Putamen (tissue), 1 donor: ENCODE data around the gene ATP5PO.
A peak's percentile ranks its signal among the peaks of the same experiment; 100 is the strongest.
"Not testable (repeated sequence)": the region's sequence is repeated elsewhere in the genome, so short reads cannot be mapped to it uniquely, and the experiment has no call there.

Experiments used
- DNase-seq: peaks from one replicate; pipeline ENCODE4 v3.0.0-alpha.2; 2016; ENCODE audit warnings: low spot score

The ATP5PO gene

DNA sequence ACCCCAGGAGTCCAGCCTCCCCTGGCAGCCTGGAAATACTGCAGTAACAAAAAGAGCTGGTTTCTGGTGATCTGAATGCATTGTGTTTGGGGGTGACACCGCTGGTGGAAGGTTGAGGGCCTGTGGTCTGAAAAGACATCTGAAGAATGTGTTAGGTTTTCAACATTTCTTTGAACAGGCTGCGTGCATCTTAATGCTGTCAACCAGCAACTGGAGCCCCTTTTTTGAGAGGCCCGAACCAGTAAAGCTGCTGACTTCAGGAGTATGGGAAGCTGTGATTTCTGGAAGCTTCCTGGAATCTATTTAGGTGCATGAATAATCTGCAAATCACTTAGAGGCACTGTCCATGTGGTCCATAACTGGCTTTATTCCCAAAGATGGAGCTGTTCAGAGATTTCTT lies 17.0 kb downstream of the ATP5PO start:
- no peak for DNase-seq

DNA sequence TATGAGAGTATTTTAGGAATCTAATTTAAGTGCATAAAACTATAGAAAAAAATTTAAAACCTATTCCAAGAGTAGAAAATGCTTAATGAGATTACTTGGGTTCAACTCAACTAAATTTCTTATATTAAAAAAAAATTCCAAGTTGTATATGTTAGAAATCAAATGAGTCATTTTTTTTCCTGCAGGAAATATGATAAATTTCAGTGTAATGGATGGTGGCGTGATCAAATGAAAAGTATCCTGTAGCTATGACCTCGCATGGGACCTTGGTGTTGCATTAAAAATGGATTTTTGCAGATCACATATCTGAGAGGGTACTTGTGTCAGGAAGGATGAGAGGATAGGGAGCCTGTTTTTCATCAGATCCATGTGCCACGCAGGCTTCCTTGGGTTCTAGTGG lies 17.9 kb downstream of the ATP5PO start:
- DNase-seq, result no peak

DNA sequence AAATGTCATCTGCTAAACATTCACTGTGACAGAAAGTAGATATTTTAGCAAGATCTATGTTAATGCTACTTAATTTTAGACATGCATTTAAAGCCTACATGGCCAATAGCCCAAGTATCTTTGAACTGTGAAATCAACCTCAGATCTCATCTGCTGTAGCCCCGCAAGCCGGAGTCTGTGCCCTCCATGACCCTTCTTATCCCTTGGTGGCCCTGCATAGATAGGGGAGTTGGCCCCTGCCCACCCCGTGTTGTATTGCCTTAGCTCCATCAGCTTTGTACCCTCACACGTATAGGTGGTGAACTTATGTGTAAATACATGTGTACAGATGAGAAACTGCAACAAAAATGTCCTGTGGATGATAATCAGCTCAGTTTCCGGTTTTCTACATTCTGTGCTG lies 18.5 kb downstream of the ATP5PO start:
- DNase-seq, result no peak

DNA sequence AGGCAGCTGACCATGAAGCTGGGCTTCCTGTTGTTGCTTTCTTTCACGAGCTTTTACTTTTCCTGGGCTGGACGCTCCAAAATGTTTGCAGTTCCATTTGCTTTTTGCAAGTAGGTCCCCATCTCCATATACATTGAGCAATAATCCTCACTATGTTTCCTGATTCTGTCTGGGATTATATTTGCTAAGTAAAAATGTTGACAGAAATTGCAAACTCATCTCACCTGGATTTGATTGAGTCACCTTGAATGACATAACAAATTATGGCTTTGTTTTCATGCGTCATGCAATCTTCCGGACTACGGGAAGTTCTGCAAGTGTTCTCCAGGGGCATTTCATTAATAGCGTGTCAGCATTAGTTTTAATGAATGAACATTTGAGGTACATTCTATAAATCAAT lies 18.9 kb downstream of the ATP5PO start:
- DNase-seq, result no peak

DNA sequence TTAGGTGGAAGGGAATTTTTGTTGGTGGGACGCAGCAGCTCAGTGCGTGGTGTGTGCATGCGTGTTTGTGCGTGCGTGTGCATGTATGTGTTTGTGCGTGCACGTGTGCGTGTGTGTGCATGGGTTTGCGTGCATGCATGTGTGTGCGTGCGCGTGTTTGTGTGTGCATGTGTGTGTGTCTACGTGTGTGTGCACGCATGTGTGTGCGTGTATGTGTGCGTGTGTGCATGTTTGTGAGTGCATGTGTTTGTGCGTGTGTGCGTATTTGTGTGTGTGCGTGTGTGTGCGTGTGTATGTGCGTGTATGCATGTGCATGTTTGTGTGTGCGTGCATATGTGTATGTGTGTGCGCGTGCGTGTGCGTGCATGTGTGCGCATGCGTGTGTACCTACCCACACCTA lies 20.2 kb downstream of the ATP5PO start:
- no peak for DNase-seq

DNA sequence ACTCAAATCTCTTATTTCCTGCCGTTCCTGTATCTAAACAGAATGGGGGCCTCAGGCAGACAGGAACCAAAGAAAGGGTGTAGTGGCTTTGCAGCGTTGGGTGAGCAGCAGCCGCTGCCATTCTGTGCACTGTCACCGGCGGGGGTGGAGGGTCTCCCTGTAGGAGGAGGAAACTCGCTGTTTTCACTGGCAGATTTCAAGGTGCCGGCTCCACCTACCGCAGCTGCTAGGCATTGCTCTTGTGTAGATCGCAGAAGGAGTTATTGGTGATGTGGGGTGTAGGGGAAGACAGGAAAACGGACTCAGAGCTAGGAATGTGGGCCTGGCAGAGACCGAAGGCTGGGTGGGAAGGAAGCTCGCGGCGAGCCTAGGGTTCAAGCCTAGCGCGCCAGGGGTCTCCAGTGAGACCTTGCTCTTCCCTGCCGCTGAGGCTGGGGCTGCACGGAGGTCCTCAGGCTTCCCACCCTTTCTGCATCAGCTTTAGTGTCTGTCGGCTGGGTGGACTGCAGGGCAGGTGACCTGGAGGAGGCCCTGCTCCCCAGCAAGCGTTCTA lies 20.8 kb downstream of the ATP5PO start:
- DNase-seq, result peak; percentile 77

DNA sequence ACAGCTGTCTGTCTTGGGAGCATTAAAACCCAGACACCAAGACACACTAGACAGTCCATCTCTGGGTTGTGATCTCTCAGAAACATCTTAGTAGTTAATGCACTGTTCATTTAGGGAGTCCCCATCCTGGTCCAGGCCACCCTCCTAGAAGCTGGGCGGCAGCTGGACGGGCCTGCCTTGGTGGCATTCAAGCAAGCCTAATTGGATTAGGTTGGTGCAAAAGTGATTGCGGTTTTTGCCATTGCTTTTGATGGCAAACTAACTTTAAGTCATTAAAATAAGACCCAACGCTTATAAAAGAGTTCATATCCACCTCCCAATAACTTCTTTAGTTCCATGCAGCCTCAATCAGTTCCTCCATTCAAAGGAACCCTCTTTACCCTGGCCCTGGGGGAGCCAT lies 21.7 kb downstream of the ATP5PO start:
- DNase-seq, result no peak

DNA sequence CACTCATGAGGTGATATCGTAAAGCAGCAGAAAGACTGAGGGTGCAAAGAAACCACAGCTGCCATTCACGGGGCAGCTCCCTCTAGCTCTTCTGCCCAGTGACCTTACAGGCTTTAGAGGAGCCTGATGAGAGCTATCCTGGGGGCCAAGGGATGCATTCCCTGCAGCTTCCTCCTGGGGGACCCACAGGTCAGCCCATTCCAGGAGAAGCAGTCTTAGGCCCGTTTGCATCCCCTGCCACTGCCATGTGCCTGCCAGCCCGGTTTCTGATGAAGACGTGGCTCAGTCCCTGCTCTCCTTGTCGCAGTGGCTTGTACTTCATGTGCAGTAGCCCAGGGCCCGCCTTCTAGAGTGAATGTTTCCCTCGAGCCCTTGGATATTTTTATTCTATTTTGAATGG lies 22.8 kb downstream of the ATP5PO start:
- DNase-seq, result no peak

DNA sequence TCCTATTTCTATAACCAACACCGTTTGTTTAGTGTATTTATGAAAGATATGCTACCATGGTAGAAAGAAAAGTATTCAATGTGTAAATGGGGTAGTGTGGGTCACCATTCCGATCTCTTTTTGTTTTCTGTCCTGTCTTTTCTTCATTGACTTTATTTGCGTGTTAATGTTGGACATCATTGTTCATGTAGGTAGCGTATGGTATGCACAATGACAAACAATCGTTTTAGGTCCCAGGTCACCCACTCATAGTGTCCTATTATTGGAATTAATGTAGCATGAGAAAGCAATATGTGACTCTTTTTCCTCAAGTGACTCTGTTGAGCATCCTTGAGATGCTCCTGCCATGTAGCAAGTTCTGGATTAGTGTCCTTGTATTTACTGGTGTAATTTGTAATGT lies 25.4 kb downstream of the ATP5PO start:
- no peak for DNase-seq

DNA sequence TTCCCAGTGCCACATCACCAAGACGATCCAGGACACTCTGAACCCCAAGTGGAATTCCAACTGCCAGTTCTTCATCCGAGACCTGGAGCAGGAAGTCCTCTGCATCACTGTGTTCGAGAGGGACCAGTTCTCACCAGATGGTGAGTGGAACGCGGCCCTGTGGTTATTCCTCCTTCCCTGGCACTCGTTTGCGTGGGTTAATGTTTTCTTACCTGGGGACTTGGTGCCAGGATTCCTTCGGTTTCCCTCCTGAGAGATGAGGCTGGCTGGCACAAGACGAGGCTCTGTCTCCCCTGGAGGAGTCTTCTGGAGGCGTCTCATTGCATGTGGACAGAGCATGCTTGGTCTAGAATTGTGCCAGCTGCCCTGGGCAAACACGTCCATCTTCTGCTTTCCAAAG lies 29.3 kb downstream of the ATP5PO start:
- no peak for DNase-seq

DNA sequence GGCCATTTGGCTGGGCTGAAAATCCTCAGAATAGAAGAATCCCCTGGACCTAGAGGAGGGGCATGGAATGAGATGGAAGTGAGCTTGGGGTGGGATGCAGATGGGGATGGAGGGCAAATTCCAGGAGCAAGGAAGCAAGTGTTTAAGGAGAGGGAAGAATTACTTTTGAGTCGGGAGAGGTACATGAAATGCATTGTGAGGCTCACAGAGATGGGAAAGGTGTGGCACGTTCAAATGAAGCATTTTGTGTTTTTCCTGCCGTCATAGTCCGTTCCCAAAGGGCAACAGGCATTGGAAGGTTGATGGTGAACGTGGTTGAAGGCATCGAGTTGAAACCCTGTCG lies 30.5 kb downstream of the ATP5PO start:
- DNase-seq, result no peak

DNA sequence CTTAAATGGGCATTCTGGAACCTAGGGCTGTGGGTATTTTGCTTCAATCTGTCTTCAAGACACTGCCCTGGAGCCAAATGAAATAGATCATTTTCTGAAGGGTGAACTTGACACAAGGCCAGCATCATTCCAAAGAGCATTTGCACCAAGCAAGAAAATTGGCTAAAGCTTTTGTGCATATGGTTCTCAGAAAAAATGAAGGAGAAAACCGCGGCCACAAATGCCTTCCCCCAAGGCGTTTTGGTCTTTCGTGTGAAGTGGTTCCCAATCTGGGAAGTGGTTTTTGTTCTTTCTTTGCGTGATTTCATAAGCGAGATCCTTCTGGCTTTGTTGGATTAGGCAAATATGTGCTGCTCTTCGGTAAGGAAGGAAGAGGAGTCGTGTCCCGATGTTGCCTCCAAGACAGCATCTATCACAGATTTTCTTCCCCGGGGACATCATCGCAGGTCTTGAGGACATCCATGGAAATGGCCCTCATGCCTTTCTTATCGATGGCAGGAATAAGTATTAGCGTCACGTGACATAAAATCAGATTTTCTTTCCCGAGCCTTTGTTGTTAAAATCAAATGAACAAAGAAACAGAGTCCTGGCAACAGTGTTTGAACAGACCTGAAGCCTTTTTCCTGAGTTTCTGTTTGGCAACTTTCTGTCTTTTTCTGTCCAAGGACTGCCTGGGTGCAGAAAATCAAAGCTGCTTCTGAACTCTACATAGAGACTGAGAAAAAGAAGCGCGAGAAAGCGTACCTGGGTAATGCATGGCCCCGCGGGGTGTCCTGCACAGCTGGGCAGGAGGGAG lies 31.0 kb downstream of the ATP5PO start:
- DNase-seq, result no peak

DNA sequence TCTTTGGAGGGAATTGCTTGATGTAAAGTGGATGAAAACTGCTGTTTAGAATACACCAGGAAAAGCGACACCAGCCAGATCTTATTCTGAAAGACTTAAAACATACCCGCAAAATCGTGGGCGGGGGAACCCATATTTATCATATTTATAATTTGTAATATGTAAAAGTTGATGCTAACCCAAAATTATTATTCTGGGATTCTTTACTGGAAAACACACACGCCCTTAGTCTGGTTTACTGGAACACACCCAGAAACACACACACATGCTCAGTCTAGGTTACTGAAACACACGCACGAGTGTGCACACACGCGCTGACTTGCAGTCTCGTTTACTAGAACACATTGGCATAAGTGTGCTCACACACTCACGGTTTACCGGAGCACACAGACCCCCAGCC lies 32.5 kb downstream of the ATP5PO start:
- no peak for DNase-seq

DNA sequence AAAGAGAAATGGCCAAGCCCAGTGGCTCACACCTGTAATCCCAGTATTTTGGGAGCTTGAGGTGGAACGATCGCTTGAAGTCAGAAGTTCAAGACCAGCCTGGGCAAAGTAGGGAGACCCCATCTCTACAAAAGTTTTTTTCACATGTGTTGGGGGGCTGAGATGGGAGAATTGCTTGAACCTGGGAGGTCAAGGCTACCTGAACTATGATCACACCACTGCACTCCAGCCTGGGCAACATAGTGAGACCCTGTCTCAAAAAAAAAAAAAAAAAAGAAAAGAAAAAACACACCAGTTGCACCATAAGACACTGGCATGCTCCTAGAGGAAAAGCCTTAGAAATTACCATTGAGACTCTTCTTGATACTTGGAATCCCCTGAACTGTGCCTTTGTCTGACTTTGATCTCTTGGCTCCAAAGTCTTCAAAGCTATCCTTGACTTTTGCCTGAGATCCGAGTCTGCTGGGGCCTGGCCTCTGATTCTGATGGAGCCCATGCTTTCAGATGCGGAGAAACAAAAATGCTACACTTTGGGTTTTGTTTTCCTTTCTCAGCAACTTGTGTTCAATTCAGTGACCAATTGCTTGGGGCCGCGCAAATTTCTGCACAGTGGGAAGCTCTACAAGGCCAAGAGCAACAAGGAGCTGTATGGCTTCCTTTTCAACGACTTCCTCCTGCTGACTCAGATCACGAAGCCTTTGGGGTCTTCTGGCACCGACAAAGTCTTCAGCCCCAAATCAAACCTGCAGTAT lies 33.7 kb downstream of the ATP5PO start:
- DNase-seq, result no peak

DNA sequence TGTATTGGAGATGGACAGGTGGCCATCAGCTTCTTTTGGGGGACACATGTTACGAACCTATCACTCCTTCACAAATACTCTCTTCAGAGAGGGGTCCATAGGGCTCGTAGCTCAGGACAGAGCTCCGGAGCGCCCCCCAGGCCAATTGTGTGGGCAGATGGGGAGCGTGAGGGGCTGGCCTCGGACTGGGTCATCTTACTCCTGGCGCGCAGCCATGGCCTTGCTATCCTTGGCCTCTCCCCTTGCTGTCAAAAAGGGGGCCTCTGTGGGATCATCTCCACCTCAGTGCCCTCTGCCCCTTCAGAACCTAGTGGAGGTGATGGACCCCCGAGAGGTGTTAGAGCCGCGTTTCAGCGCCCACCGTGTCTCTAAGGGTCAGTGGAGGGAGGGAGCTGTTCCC lies 35.0 kb downstream of the ATP5PO start:
- DNase-seq, result no peak

DNA sequence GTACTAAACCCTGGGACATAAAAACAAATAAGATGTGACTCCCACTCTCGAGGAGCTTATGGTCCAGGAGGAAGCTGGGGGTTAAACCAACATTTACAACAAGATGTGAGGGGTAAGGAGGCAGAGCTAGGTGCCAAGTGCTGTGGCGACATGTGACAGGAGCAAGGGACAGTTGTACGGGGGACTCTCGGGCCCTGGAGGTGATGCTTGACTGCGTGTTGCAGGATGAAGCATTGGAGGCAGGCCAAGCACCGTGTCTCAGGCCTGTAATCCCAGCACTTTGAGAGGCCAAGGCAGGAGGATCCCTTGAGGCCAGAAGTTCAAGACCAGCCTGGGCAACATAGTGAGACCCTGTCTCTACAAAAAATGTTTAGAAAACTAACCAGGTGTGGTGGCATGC lies 36.8 kb downstream of the ATP5PO start:
- DNase-seq, result no peak

DNA sequence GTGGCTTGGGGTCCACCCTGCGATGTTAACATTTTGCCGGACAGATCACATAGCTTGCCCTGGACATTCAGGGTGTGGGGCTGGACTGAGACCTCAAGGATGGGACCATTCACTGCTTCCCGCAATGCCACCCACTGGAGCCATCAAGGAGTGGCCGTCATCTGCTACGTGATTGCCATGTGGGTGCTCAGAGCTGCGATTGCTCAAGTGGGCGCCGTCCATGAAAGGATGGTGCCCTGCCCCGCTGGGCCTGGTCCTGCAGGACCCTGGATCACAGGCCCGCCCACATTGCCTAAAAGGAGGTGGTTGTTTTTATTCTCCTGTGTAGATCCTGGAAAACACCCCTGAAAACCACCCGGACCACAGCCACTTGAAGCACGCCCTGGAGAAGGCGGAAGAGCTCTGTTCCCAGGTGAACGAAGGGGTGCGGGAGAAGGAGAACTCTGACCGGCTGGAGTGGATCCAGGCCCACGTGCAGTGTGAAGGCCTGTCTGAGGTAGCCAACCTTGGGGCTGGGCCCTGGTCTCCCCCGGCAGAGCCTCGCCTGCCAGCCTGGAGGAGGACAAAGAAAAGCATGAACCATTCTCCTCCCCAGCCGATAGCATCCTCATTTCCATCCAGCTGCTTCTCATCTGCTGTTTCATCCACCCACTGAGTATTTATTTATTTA lies 40.4 kb downstream of the ATP5PO start:
- no peak for DNase-seq

DNA sequence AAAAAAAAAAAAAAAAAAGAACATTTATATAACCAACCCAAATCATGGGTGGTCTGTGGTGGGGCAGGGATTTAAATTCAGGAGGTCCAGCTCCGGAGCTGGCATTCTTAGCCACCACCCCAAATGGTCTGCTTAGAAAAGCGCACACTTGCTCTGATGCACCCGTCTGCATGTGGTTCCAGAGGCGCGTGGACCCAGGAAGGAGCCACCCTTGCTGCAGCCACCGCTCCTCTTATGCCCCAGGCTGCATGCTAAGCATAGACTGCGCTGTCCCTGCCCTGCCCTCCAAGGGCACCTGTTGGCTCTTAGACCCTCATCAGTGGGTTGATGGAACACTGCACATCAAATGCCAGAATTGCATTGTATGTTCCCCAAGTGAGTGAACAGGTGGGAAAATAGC lies 41.4 kb downstream of the ATP5PO start:
- DNase-seq, result no peak

DNA sequence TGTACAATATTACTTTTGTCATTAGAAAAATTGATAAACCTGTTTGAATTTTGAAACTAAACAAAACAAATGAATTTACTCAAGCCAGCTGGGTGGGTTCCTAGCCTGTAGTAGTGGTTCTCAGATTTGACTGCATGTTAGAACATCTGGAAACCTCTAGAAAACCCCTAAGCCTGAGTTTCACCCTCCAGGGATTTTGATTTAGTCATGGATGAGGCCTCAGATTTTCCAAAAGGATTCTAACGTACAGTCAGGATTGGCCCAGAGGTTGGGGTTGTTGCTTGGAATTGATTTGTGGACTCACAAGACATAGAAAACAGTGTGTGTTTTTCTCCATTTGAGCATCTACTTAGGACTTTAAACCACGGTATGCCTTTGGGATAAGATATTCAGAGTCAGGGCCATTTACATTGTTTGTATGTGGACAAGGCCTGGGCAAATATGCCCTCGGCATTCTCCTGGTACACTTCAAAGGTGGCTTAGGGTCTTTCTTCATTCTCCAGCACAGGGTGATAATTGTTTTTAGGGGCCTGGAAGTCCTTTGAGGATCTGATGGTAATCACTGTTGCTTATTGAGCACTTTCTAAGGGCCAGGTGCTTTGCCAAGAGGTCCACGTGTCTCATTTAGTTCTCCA lies 42.6 kb downstream of the ATP5PO start:
- no peak for DNase-seq

DNA sequence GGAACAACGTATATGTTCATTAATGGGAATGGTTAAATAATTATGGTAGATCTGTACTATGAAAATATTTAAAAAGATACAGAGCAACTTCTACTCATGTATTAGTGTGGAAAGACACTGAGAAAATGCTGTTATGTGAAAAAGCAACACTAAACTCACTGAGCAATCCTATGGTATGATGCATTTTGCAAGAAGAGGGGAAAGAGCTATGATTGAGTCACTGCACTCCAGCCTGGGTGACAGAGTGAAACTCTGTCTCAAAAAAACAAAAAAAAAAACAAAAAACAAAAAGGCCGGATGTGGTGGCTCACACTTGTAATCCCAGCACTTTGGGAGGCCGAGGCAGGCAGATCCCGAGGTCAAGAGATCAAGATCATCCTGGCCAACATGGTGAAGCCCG lies 44.4 kb downstream of the ATP5PO start:
- DNase-seq, result no peak

DNA sequence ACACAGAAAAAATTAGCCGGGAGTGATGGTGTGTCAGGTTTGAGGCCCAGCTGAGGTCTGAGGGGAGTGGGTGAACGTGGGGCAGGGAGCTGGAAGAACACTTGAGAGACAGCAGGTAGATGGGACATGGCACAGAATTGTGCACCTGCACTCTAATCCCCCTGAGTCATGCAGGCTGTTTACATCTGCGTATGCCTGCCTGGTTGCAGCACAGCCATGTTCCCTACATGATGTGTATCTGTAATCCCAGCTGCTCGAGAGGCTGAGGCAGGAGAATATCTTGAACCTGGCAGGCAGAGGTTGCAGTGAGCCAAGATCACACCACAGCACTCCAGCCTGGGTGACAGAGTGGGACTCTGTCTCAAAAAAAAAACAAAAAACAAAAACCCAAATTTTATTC lies 44.8 kb downstream of the ATP5PO start:
- DNase-seq, result no peak

DNA sequence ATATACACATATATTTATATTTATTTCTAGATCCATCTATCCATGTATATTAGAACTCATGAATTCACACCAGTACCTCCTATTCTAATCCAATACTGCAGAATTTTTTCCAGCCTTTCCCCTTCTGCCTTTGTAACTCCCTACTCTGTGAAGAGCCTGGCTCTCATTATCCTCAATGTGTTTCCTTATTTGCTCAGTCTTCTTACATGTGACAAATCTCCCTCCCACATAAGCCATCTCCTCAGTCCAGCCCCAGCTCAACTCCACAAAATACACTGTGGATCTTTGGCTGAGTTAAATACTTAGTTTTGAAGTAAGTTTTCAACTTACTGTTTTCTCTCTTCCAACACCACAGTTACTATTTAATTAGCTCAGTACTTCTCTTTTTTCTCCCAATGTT lies 45.7 kb downstream of the ATP5PO start:
- no peak for DNase-seq

DNA sequence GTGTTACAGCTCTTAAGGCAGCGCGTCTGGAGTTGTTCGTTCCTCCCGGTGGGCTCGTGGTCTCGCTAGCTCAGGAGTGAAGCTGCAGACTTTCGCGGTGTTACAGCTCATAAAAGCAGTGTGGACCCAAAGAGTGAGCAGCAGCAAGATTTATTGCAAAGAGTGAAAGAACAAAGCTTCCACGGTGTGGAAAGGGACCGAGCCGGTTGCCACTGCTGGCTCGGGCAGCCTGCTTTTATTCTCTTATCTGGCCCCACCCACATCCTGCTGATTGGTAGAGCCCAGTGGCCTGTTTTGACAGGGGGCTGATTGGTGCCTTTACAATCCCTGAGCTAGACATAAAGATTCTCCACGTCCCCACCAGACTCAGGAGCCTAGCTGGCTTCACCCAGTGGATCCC lies 47.7 kb downstream of the ATP5PO start:
- not testable (repeated sequence) for DNase-seq
